Right lobe of liver (tissue), 4 donors: ENCODE data around the gene RAB14.

Source experiments
- POLR2A ChIP-seq: fragments of 450-650 bp; IDR thresholded peaks from one replicate; pipeline ENCODE4 v1.6.1; 2017; ENCODE audit warnings: antibody characterized with exemption, mild to moderate bottlenecking
- TF ChIP-seq, protein P1 (sequence below), 4 donors: fragments of 200-600 bp in 3 of 4; fragments of 450-650 bp in 1 of 4; IDR thresholded peaks; one replicate each; pipeline versions ENCODE4 v1.5.1 to v1.8.0; 2016 to 2022; ENCODE audit warnings: antibody characterized with exemption in 4 of 4, mild to moderate bottlenecking in 2 of 4
- donor health status: DM: no; HTN: no; CAD: no.
- donor health status: DM: no; HTN: no; CAD: no.
- donor health status: DM: no; HTN: yes; CAD: no.

DNA sequence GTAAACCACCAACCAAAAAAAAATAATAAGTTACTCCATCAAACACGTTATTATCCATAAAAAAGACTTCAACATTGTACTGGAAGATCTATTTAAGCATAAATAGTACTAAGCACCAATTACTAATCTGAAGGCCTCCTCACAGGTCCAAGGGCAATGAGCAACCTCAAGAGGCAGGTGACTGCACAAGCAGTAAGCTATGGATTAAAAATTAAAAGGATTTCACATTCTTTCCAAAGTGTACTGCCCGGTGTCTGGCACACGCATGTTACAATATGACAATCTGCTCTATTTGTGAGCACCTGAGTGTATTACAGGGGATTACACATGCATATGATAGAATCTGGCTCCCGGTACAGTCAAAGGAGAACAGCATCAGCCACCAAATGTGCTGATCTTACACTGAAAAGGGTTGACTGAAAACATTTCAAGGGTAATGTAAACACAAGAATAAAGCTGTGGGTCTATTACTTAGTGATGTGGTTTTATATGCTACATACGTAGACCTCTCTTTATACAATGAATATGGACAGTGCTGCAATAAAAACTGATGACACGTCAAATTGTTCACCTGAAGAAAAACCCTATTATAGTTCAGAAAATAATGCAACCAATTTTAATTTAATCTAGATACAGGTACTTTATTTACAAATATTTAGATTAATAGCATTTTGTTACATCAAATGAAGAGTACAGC, 22.8 kb downstream of the RAB14 start:
- TF ChIP-seq, protein P1, sequence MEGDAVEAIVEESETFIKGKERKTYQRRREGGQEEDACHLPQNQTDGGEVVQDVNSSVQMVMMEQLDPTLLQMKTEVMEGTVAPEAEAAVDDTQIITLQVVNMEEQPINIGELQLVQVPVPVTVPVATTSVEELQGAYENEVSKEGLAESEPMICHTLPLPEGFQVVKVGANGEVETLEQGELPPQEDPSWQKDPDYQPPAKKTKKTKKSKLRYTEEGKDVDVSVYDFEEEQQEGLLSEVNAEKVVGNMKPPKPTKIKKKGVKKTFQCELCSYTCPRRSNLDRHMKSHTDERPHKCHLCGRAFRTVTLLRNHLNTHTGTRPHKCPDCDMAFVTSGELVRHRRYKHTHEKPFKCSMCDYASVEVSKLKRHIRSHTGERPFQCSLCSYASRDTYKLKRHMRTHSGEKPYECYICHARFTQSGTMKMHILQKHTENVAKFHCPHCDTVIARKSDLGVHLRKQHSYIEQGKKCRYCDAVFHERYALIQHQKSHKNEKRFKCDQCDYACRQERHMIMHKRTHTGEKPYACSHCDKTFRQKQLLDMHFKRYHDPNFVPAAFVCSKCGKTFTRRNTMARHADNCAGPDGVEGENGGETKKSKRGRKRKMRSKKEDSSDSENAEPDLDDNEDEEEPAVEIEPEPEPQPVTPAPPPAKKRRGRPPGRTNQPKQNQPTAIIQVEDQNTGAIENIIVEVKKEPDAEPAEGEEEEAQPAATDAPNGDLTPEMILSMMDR (IDR thresholded peaks at IDR 0.05), result no peak
- TF ChIP-seq POLR2A, result no peak
